Fibroblast of the conjunctiva (primary cell): ENCODE data around the gene GRP.
"Not testable (repeated sequence)": the region's sequence is repeated elsewhere in the genome, so short reads cannot be mapped to it uniquely, and the experiment has no call there.

ENCODE experiments used
- DNase-seq: peaks from one replicate; pipeline ENCODE4 v3.0.0-alpha.2; 2010; ENCODE audit warnings: low read depth

GRP gene

DNA sequence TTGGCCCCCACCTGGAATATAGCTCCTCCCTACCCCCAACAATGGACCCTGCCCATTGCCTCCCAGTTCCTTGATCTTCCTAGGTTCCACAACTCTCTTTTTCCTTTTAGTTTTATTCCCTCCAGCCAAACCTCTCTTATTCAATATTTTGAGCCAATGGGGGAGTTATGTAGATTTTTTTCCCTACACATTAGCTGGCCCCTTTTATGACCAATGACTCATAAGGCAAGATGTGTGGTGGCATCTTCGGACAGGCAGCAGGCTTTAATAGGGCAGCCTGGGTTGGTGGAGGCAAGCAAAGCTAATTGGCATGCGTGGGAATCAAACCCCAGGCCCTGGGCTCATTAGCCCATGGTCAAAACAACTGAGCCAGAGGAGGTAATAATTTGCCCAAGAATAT, 9.2 kb downstream of the GRP start:
- DNase-seq = no peak

DNA sequence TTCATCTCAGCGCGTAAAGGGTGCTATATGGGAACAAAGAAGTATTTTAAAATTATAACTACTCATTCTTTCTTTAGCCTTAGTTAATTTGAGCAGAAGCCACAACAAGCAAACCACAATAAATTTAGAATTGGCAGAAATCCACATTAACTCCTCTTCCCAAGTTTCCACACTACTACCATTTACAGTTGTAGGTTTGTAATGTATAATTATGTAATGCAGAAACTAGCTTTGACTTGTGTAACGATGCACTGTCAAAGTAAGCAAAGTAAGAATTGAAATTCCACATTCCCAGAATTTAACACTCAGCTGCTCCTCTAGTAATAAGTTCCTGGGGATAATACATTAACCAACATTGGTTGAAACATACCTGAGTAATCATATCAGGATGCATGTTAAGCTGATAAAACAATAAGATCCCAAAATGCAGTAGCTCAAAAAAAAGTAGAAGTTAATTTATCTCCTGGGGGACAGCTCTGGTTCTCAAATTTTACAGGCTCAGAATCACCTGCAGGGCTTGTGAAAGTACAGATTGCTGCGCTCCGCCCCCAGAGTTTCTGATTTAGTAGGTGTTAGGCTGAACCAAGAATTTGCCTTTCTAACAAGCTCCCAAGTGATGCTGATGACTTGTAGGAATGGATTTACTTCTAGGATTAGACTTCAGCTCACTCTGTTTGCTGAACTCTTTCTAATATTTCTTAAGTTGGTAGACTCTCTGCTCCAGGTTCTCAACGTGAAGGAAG, 9.9 kb downstream of the GRP start:
- no peak for DNase-seq

DNA sequence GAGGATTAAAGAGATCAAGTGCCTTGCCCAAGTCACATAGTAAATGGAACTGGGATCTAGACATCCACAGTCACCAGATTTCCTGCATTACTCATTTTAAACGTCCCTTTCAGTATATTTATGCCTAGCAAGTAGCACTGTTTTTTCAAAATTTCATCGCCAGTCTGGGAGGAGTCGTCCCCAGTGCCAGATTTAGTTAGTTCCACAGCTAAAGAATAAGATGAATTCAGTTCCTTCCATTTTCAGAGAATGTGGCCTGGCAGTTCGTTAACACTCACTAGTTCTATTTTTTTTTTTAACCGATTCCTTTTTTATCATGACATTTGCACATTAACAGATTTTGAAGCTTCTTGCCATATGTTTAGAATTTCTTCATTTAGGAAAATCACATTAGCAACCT, 11.2 kb downstream of the GRP start:
- DNase-seq = no peak

DNA sequence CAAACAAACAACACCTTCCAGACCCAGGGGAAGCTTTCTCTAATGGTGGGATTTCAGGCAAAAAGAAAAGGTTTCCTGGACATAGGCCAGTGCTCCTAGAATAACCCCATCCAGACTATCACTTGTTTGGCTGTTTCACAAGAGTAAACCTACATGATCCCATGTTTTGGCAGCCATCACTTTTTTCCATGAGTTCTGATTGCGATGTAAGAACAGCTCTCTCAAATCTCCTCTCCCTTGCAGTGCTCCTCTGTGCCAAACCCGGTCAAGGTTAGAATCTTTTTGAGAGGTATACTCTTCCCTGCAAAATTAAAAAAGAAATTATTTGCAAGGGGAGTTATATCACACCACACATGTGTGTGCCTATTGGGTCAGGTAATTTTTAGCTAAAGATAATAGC, 11.9 kb downstream of the GRP start:
- DNase-seq = no peak

DNA sequence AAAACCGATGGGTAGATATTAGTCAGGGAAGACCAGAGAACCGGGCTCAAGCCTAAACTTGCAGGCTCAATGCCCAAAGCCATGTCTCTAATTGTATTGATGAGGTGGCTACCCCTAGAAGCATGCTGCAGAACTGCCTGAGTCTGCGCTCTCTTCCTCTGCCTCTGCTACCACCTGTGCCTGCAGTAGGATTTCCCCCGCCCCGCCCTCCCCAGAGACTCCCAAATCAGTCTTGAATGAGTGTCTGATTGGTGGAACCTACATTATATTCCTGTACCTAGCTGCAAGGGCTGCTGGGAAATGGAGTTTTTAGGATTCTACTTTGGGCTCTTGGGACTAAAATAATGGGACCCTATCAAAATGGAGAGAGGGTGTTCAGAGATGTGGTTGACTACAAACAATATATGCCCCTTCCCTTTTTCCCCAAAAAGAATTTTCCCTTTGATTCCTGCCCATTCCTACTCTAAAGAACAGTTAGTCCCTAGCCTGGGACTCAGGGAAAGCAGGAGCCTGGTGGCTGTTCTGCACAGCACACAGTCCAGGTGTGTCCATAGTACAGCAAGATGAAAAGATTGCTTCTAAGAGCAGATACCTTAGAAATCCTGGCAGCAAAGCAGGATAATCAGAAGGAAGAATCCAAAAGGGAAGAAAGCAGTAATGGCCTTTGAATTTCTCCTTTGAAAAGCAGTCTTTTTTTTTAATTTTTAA, 12.5 kb downstream of the GRP start:
- DNase-seq = no peak

DNA sequence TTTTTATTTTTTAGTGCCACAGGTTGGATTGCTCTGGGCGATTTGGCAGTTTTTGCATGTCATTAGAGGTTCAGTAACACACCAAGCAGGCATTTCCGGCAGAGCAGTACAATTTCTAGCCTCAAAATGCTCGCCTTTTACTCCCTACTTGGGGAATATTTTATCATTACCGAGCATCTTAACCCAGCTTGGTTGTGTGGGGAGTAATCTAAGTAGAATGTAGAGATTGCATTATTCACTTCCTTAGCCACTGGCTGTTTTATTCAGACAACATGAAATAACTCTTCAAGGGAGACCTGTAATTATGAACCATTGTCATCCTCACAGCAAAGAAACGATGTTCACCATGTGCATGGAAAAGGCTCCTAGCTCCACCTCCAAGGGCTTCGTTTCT, 13.1 kb downstream of the GRP start:
- DNase-seq = no peak

DNA sequence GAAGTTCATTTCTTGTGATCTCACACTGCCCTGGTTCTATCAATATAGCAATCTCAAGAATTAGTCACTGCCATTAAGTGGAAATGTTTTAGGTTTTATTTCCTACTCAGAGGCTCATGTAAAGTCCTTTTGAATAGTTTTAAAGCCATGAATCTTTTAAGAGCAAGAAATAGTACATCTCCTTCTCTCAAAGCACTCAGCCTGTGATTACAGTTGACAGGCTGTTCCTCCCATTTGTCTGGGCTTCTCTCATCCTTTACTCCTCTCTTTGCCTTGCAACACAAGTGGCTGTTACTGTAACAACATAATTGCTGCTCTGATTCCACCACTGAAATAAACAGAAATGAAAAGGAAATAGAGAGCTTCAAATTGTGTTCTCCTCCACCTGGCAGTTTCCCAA, 18.4 kb downstream of the GRP start:
- no peak for DNase-seq

DNA sequence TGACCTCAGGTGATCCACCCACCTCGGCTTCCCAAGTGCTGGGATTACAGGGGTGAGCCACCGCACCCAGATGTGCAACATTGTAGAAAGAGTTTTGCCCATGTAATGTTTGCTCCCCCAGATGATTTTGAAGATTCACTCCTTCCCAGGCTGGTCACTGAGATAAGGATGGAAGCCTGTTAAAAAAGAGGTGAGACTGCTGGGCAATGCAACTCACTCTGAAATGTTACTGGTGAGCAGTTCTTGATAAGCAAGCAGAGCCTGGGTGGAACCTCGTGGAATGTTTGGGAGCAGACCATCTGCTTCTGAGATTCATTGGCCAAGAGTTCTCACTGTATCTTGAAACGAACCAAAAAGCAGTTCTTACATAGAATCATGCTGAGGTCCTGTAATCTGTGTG, 19.7 kb downstream of the GRP start:
- no peak for DNase-seq

DNA sequence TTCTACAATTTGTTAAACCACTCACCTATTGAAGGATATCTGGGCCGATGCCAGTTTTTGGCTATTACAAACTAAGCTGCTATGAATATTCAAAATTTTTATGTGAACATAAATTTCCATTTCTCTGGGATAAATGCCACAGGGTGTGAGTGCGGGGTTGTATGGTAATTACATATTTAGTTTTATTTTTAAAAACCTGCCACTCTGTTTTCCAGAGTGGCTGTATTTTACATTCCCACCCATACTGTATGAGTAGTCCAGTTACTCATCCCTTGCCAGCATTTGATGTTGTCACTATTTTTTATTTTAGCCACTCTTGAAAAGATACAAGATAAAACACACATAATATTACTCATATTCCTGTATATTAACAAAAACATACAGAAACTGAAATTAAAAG, 22.9 kb downstream of the GRP start:
- no peak for DNase-seq

DNA sequence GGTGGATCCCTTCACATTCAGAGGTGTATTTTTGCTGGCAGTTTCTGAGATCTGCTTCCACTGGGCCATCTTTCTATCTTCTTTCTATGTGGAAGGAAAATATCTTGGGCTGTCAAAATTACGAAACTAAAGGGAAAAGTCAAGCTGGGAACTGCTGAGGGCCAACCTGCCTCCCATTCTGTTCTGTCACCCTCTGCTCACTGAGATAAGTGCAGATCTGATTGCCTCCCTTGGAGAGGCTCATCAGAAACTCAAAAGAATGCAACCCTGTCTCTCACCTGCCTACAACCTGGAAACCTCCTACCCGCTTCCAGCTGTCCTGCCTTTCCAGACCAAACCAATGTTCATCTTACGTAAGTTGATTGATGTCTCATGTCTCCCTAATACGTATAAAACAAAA, 26.8 kb downstream of the GRP start:
- no peak for DNase-seq

DNA sequence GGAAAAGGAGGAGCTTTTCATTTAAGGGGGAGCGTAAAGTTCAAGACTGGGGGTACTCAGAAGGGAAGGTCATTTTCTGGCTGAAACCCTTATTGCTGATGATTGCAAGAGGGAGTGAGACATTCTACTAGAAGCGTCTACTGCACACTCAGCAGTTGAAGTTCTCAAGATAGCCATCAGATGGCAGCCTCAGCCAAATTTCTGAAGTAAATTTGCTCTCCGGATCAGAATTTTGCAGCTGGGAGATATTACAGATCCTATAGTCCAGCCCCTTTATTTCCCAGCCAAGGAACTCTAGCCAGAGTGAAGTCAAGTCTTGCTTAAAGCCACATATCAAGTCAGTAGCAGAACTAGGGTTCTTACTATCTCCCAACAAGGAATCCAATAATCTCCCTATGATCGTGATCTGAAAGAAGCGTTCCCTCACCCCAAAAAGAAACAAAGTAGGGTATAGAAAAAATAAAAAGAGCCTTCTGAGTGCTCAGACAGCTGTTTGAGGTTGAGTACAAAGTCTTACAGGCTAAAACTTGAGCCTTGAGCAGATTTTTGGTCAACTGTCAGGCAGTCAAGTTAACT, 29.3 kb downstream of the GRP start:
- peak; percentile 87 for DNase-seq

DNA sequence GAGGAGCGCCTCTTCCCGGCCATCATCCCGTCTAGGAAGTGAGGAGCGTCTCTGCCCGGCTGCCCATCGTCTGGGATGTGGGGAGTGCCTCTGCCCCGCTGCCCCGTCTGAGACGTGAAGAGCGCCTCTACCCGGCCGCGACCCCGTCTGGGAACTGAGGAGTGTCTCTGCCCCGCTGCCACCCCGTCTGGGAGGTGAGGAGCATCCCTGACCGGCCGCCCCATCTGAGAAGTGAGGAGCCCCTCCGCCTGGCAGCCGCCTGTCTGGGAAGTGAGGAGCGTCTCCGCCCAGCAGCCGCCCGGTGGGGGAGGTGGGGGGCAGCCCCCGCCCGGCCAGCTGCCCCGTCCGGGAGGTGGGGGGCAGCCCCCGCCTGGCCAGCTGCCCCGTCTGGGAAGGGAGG, 35.5 kb downstream of the GRP start:
- DNase-seq = not testable (repeated sequence)

DNA sequence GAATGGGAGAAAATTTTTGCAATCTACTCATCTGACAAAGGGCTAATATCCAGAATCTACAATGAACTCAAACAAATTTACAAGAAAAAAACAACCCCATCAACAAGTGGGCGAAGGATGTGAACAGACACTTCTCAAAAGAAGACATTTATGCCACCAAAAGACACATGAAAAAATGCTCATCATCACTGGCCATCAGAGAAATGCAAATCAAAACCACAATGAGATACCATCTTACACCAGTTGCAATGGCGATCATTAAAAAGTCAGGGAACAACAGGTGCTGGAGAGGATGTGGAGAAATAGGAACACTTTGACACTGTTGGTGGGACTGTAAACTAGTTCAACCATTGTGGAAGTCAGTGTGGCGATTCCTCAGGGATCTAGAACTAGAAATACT, 41.9 kb downstream of the GRP start:
- DNase-seq = not testable (repeated sequence)

DNA sequence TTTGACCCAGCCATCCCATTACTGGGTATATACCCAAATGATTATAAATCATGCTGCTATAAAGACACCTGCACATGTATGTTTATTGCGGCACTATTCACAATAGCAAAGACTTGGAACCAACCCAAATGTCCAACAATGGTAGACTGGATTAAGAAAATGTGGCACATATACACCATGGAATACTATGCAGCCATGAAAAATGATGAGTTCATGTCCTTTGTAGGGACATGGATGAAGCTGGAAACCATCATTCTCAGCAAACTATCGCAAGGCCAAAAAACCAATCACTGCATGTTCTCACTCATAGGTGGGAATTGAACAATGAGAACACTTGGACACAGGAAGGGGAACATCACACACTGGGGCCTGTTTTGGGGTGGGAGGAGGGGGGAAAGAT, 42.3 kb downstream of the GRP start:
- DNase-seq = not testable (repeated sequence)

DNA sequence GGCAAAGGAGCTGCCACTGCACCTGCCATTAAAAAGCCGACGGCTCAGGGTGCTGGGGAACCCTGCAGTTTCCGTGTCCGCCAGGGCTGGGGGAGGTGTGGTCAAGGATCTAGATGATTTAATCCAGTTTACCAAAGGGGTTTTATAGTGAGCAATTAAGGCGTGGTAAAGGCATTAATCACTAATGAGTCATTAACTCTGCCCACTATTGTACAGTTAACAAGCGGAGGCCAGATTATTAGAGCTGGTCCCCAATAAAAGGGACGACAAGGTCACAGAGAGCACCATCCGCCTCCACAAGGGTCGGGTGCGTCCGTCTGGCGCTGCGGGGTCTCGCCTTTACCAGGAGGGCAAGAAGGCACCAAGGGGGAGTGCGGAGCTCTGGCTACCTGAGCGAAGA, 43.7 kb downstream of the GRP start:
- no peak for DNase-seq

DNA sequence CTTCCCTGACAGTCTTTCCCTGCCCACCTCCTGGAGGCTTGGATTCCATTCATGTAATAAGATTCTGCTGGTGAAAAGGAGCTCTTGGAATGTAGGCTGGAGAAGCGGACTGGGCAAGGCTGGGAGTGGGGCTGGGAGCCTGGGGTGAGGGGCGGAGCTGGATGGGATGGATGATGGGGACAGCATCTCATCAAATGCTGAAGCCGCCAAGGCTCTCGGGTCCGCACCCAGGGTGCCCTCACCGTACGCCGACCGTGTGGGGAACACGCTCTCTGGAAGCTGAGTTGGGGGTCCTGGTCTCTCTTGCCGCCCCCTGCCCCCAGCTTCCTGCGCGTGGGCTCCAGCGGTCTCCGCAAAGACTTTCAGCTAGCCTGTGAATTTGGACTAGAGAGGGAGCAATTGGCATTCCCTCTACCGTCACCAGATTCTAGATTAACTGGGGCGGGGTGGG, 44.2 kb downstream of the GRP start:
- DNase-seq = no peak

DNA sequence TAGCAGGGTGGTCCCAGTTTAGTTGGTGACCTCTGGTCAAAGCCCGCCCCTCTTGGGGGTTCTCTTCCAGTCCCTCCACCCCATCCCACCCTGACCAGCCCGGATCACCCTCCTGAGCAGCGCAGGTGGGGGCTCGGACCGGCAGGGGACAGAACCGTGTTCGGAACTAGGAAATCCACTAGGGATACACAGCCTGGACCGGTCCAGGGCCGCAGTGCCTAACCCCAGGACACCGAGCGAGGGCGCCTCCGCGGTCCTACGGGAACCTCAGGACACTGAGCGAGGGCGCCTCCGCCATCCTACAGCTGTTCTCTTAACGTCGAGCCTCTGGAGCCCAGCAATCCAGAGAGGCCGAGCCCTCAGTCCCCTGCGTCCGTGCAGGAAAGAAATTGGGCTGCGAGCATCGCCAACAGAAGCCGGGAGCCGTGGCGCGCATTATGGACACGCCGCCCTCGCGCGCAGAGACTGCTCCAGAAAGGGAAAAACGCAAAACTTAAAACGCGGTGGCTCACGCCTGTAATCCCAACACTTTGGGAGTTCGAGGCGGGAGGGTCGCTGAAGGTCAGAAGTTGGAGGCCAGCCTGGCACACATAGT, 44.8 kb downstream of the GRP start:
- no peak for DNase-seq

DNA sequence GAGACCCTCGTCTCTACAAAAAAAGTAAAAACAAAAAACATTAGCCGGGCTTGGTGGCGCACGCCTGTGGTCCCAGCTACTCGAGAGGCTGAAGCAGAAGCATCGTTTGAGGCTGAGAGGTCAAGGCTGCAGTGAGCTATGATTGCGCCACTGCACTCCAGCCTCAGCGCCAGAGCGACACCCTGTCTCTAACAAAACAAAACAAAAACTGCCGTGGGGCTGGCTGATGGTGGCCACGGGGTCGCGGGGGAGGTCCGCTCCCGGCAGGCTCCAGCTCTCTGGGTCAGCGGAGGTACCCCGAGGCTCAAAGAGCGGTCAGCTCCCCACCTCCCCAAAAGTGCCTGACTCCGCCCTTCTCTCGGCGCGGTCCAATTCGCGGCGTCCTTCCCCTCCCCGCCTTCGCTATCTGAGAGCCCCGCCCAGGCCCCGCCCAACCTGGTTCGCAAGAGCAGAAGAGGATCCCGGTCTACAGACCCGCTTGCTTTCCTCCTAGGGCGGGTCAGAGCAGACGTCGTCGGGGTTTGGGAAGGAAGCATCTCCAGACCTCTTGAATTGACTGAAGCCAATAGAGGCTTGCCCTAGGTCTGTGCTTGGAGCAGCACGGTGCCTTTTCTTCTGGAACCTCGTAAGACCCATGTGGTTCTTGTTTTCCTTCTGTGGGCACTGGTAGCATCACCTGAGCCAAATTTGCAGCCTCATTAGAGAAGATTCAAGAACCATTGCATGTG, 45.5 kb downstream of the GRP start:
- no peak for DNase-seq

DNA sequence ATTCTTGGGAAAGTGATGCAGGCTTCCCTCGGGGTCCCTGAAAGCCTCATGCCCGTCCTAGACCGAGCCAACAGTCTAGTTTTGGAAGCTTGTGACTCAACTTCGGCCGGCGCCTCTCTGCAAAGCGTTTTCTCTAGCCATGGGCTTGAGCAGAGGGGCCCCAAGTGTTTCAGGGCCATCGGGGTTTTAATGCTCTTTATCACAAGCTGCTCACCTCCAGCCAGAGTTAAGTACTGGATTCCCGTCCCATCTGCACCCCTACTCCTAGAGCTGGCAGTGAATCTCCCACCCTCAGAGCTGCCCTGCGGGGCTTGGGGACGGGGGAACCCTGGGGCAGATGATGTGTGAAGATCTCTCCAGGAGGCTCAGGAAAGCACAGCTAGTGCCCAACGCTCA, 46.0 kb downstream of the GRP start:
- DNase-seq = no peak

DNA sequence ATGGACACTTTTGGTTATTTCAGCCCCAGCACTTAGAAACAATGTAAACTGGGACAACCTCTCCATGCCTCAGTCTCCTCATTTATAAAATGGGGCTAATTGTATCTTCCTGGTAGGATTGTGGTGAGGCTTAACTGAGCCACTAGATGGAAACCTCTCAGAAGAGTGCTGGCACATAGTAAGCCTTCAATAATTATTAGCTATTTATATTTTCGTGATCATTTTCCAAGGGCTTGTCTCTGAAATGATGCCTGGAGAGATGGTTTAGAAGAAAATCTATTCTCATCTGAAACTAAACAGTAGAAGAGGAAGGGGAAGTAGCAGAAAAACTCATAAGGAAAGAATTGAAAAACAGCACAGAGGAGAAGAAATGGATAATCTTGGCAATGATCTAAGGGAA, 46.5 kb downstream of the GRP start:
- DNase-seq = no peak

DNA sequence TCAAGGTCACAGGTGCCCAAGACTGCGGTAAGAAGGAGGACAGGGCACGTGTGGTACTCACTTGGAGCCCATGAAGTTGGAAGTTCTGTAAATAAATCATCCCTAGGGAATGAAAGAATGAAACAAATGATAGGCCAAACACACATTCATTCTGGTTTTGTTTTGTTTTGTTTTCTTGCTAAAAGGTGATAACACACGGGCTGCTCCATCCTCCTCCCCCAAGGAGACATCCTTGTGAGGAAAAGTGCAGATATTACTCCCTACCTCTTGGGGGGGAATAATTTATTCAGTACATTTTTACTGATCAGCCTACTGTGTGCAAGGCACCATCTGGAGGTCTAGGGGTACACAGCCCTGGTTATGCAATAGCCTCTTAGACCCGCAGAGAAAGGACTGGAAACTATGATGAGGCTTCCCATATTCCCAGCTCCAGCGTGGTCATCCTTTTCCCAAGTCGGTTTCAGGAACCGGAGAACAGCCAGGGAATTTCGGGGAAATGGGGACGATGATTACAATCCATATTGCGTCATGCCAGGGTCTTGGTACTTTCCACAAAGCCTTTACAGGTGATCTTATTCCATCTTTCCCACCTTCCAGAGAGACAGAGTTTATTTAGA, 47.0 kb downstream of the GRP start:
- no peak for DNase-seq

DNA sequence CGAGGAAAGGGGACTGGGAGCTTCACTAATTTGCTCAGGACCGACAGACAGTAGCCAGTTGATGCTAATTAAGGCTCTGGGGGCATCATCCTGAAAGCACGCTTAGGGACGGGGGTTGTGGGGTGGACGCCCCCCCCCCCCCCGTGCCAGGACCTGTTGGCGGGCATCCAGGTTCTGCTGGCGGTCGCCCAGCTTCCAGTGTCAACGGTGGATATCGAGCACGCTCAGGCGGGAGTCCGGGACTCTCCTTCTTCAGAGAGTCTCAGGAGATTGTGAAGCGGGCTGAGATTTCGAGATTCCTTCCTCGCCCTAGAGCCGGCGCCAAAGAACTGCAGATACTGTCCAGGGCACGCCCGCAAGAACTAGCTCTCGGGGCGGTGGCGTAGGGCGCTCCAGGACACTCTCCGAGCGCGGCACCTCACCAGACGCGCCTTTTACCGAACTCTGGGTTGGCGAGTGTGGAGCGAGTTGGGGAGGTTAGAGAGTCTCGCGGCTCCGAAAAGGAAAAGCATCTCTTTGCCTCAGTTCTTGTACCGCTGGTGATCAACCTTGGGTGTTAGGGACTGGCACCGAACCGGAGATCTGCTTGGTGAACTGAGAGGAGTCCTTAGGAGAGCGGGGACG, 47.7 kb downstream of the GRP start:
- no peak for DNase-seq
